ENCODE measurements around the gene TRMO. TPM values are rescaled to one million over a fixed set of nuclear protein-coding genes. Genes with fewer than 3 reads are reported as not detected.

The TRMO gene
- polyA plus RNA-seq, 3 donors = 18.3 to 22.0 (median 21.1) TPM

Other genes starting within 250 kb of the TRMO start
- 10 to 100 TPM; 33.7 to 41.8 (median 35.8) TPM for gene XPA, start 225.2 kb downstream of the TRMO start, polyA plus RNA-seq (ENCODE audit: insufficient read length in 3 of 3)
- under 1 TPM in 1 of 3 donors, not detected in 2; 0.06 TPM for gene FOXE1, start 69.3 kb downstream of the TRMO start, polyA plus RNA-seq (ENCODE audit: insufficient read length in 3 of 3)
- gene HEMGN, start 15.7 kb upstream of the TRMO start, polyA plus RNA-seq (ENCODE audit: insufficient read length in 3 of 3) = 1 to 10 TPM; 2.3 to 6.3 (median 2.8) TPM
- 100 to 1,000 TPM; 221 to 285 (median 266) TPM for gene ANP32B, start 60.8 kb upstream of the TRMO start, polyA plus RNA-seq (ENCODE audit: insufficient read length in 3 of 3)
- gene NANS, start 134.2 kb upstream of the TRMO start, polyA plus RNA-seq (ENCODE audit: insufficient read length in 3 of 3) = 10 to 100 TPM; 39.6 to 41.2 (median 41.1) TPM
- gene TRIM14, start 196.7 kb upstream of the TRMO start, polyA plus RNA-seq (ENCODE audit: insufficient read length in 3 of 3) = 1 to 10 TPM; 5.5 to 7.5 (median 5.9) TPM